Non-pigmented ciliary epithelial cell (primary cell): ENCODE data around the gene SETD3.
A peak's percentile ranks its signal among the peaks of the same experiment; 100 is the strongest.

Experiments
- DNase-seq: peaks from one replicate; pipeline ENCODE4 v3.0.0-alpha.2; 2010; ENCODE audit warnings: low read depth

SETD3 gene

GRCh38 chr14:99497894-99498293, 17.2 kb upstream of the SETD3 start:
- no peak for DNase-seq

- DNase-seq, result no peak
Observed at GRCh38 chr14:99497341-99497740, 16.7 kb upstream of the SETD3 start.

GRCh38 chr14:99484106-99484505, 3.4 kb upstream of the SETD3 start:
- no peak for DNase-seq

- no peak for DNase-seq
Observed at GRCh38 chr14:99481745-99482099, 1.1 kb upstream of the SETD3 start.

GRCh38 chr14:99480917-99481744, 472 bp upstream of the SETD3 start, which contains the start of gene CCNK:
CCNK (plus strand) TSS chr14:99481409; CDS start chr14:99492678, 11,269 bp downstream.
- DNase-seq, result peak; percentile 99

- no peak for DNase-seq
Observed at GRCh38 chr14:99479160-99479905, 1.3 kb downstream of the SETD3 start.

GRCh38 chr14:99478128-99478527, 2.5 kb downstream of the SETD3 start:
- no peak for DNase-seq

- no peak for DNase-seq
Observed at GRCh38 chr14:99476864-99477263, 3.8 kb downstream of the SETD3 start.

GRCh38 chr14:99475660-99476059, 5.0 kb downstream of the SETD3 start:
- no peak for DNase-seq

GRCh38 chr14:99475179-99475578, 5.5 kb downstream of the SETD3 start:
- no peak for DNase-seq

GRCh38 chr14:99473458-99473857, 7.2 kb downstream of the SETD3 start:
- DNase-seq, result no peak

- no peak for DNase-seq
Observed at GRCh38 chr14:99472937-99473336, 7.7 kb downstream of the SETD3 start.

- DNase-seq, result no peak
Observed at GRCh38 chr14:99471731-99472130, 8.9 kb downstream of the SETD3 start.

GRCh38 chr14:99468836-99469592, 11.6 kb downstream of the SETD3 start:
- no peak for DNase-seq

- DNase-seq, result no peak
Observed at GRCh38 chr14:99468081-99468480, 12.6 kb downstream of the SETD3 start.

GRCh38 chr14:99467336-99468078, 13.2 kb downstream of the SETD3 start:
- DNase-seq, result no peak

- no peak for DNase-seq
Observed at GRCh38 chr14:99466758-99467157, 13.9 kb downstream of the SETD3 start.

GRCh38 chr14:99465288-99465687, 15.4 kb downstream of the SETD3 start:
- DNase-seq, result no peak

GRCh38 chr14:99463974-99464373, 16.7 kb downstream of the SETD3 start:
- DNase-seq, result no peak

- no peak for DNase-seq
Observed at GRCh38 chr14:99462210-99462609, 18.4 kb downstream of the SETD3 start.

- no peak for DNase-seq
Observed at GRCh38 chr14:99461411-99462085, 19.1 kb downstream of the SETD3 start.
